GM18499 (cell line): ENCODE measurements around the gene NEDD4L.
"Not testable (repeated sequence)": the region's sequence is repeated elsewhere in the genome, so short reads cannot be mapped to it uniquely, and the experiment has no call there.

Experiments used
- ATAC-seq: cut with Tn5 transposase; IDR thresholded peaks from one replicate; pipeline ENCODE4 v1.9.1; 2021; ENCODE audit warnings: moderate number of reproducible peaks; ENCODE audit not compliant: insufficient read depth, unreplicated experiment

The NEDD4L gene

GRCh38 chr18:58050963-58051362, 6.9 kb downstream of the NEDD4L start:
- not testable (repeated sequence) for ATAC-seq

GRCh38 chr18:58051765-58052460, 7.9 kb downstream of the NEDD4L start:
- ATAC-seq: no peak

DNA sequence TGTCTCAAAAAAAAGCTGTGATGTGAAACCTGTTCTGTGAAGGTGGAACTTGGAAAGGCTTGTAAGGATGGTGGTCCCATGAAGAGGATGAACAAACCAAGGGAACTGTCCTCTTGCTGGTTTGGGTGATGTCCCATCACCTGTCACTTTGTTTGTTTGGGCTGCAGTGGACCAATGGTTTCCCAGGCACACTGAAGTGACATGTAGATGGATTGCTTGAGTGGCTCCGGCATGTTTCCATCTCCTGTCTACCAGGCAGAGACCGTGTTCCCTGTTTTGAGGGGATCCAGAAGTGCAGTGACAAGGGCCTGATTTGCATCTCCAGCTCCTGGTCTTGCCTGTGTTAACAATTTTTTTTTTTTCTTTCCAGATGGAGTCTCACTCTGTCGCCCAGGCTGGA, 8.9 kb downstream of the NEDD4L start:
- ATAC-seq: no peak

DNA sequence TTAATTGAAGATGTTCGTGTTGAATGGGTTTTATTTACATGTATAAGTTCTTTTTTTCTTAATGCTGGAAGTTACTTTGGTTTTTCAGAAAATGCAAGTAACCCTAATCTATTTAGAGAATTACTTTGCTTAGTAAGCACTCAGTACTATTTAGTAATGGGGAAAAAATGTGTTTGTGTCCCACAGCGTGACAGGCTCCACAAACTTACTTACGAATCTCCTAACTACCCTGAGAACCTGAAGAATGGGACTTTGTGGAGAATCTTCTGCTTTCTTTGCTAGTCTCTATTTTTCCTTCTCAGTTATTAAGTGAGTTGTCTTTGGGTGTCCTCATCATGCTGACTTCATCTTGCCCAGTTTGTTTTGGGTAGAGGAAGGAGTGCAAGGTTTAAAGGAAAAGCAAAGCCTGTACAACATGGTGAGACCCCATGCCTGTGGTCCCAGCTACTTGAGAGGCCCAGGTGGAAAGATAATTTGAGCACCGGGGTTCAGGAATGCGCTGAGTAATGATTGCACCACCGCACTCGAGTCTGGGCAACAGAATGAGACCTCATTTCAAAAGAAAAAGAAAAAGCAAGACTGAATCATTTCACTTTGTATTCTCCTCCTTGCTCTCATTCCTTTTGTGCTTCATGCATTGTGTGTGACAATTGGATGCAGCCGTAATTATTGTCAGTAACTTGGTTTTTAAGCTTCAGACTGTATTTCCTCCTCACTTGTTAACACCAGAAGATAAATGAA, 10.2 kb downstream of the NEDD4L start:
- no peak for ATAC-seq

DNA sequence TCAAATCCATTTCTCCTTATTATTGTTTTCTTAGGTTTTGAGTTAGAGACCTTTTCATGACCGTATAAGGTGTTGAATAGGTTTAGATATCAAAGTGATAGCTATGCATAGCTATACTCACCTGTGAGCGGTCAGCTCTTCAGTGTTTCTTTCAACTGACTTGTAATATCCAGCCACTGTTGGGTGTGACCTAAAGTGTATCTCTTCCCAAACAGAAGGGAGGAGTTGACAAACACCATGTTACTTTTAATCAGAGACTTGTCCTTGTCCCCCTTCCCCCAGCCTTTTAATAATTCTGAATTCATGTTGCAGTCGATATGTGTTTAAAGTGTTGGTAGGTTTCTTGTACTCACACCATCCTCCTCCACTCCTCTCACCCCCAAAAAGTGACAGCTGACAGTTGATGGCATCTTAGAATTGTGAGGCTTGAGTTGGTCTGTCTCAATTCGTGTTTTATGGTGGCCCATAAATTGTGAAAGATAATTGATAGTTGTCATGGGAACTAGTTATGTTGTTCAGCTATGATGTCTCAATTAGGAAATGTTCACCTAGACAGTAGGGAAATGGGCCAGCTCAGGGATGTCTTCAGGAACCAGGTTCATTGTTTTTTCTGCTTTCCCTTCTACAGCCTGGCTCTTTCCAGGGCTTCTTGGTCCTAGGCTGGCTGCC, 12.0 kb downstream of the NEDD4L start:
- ATAC-seq: no peak

GRCh38 chr18:58056852-58057251, 12.8 kb downstream of the NEDD4L start:
- no peak for ATAC-seq

- no peak for ATAC-seq
These were observed 13.4 kb downstream of the NEDD4L start for GRCh38 chr18:58057291-58057965.

DNA sequence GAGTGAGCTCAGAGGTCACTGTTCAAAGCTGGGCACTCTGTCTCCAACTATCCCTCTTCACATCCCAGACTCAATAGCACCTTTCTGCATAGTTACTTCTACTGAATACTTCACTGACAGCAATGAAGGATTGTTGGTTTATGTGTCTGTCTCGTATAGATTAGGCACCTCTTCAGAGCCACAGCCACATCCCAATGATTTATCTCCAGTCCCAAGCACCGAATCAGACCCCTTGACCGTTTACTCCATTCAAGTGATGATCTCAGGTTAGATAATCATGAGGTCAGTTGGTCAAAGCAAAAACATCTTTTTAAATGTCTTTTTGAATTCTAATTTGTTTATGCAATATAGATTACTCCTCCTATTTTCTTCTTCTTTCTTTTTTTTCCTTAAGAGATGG, 14.7 kb downstream of the NEDD4L start:
- no peak for ATAC-seq

GRCh38 chr18:58060254-58060653, 16.2 kb downstream of the NEDD4L start:
- no peak for ATAC-seq

DNA sequence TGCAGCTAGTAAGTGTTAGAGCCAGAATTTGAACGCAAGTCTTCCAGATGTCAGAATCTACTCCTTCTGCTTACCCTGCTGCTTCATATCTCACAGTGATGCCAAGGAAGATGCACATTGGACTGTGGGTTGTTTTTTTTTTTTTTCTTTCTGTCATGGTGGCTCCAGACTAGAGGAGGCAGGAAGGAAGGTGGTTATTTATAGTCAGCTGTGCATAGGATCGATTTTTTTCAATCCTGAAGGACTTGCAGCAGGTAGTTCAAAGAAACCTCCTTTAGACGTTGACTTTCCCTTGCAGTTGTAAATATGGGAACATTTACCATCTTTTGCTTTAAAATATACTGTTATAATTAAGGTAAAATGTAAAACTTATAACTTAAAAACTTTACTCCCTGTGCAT, 17.3 kb downstream of the NEDD4L start:
- ATAC-seq: no peak

DNA sequence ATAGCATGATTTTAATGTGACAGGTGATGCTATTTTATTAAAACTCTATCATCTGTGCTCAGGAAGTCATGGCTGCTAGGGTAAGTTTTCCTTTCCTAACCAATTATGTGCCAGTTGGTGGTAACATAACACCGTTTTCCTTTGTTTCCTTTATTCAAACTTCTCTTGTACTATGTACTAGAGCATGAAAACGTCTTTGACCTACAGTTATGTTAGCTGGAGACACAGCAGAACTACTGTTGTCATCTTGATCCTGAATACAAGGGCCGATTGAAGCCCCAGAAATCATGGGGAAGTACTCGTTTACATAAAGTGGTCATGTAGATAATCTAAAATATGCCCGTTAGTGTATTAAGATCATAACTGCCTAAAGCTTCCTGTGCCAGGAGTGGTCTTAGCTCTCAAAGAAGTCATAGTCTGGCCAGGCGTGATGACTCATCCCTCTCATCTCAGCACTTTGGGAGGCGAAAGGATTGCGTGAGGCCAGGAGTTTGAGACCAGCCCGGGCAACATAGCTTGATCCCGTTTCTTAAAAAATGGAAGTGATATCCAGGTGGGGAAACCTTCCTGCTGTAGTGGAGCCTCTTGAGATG, 20.5 kb downstream of the NEDD4L start:
- ATAC-seq: no peak

DNA sequence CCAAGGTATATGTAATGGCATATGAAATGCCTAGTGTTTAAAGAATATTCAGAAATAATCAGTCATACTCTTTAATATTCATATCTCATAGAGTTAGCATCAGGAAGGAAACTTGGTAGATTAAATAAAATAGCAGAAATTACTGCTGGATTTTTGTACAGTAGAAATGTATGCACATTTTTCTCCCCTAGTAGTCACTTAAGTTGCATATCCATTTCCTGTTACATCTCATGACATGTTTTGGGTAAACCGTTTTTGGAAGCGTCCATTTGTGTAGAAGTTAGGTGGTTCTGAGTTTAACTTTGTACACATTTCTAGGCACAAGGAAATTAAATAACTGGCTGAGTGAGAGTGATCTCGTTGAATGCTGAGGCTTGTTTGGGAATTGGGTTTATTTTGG, 21.9 kb downstream of the NEDD4L start:
- no peak for ATAC-seq

- ATAC-seq: no peak
These were observed 23.6 kb downstream of the NEDD4L start for GRCh38 chr18:58067601-58068000.

GRCh38 chr18:58069099-58069498, 25.1 kb downstream of the NEDD4L start:
- no peak for ATAC-seq

DNA sequence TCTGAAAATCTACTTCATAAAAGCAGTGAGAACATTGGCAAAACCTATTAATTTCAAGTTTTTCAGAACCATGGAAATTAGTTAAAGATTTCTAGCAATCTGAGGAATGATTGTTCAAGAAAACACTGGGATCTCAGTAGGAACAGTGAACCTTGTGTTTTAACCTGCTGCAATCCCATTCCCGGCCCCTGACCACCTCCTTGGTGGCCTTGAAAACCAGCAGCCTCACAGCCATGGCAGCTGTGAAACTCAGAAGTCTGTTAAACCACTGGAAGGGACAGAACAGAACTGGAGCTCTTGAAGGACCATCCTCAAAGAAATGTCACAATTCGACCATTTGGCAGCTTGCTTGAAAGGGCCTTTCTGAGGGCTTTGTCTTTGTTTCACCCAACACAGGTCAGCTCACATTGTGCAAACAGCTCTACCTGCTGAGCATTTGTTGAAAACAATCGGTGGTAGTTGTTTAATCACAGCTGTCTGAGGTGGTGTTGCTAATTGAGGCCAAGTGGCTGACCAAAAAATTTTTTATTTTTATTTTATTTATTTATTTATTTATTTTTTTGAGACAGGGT, 25.8 kb downstream of the NEDD4L start:
- no peak for ATAC-seq

- ATAC-seq: no peak
These were observed 32.0 kb downstream of the NEDD4L start for GRCh38 chr18:58076052-58076451.

DNA sequence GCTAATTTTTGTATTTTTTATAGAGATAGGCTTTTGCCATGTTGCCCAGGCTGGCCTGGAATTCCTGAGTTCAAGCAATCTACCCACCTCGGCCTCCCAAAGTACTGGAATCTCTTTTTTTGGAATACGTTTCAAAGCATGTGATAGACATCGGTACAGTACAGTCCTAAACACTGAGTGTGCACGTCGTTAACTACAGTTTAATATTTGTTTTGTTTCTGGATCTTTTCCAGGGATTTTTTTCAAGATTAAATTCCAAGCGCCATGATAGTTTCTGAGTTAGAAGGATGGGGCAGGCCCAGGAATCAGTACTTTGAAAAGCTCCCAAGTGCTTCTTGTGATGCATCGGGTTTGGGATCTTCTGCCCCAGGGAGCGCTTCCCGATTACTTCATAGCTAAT, 33.3 kb downstream of the NEDD4L start:
- ATAC-seq: no peak

- no peak for ATAC-seq
These were observed 35.0 kb downstream of the NEDD4L start for GRCh38 chr18:58078889-58079573.

GRCh38 chr18:58080451-58080850, 36.4 kb downstream of the NEDD4L start:
- ATAC-seq: no peak
